Dendritic cell treated with granulocyte-macrophage colony-stimulating factor and Interleukin-4, amounts not matched to agents 40 ng/mL and 50 ng/mL, for 4 days (primary cell): ENCODE results near the gene RBM22.

Source experiments
- H3K27ac Mint-ChIP-seq: one replicate; pipeline ENCODE4 v1.8.0; 2022; ENCODE audit warnings: mild to moderate bottlenecking, mixed read lengths
- H3K27me3 Mint-ChIP-seq: one replicate; pipeline ENCODE4 v1.8.0; 2022; ENCODE audit warnings: mild to moderate bottlenecking, mixed read lengths
- H3K36me3 Mint-ChIP-seq: one replicate; pipeline ENCODE4 v1.8.0; 2022; ENCODE audit warnings: low read depth, mixed read lengths
- H3K4me1 Mint-ChIP-seq: one replicate; pipeline ENCODE4 v1.8.0; 2022; ENCODE audit warnings: low read depth, mixed read lengths
- H3K4me3 Mint-ChIP-seq: one replicate; pipeline ENCODE4 v1.8.0; 2022; ENCODE audit warnings: mild to moderate bottlenecking, moderate library complexity, mixed read lengths
- H3K9me3 Mint-ChIP-seq: one replicate; pipeline ENCODE4 v1.8.0; 2022; ENCODE audit warnings: mixed read lengths
- intact Hi-C: fragments of 100-400 bp; cut with micrococcal nuclease; formaldehyde crosslinking; loops from one replicate; pipeline ENCODE4 v1.15.0; 2022

The RBM22 gene

GRCh38 chr5:150642567-150642927, 58.3 kb downstream of the RBM22 start:
- Mint-ChIP-seq H3K9me3 (no peaks in the 10 kb centered on the region), H3K27ac (no peak overlapping the region), H3K4me1 (peaks cover 44% of the 10 kb centered on the region), H3K4me3 (no peak overlapping the region), H3K36me3 (no peaks in the 10 kb centered on the region), H3K27me3 (peaks cover 14% of the 10 kb centered on the region)
- intact Hi-C loops: no loop called here

- Mint-ChIP-seq H3K36me3 (no peaks in the 10 kb centered on the region), H3K27ac (no peak overlapping the region), H3K4me1 (peaks cover 45% of the 10 kb centered on the region), H3K9me3 (no peaks in the 10 kb centered on the region), H3K4me3 (no peak overlapping the region), H3K27me3 (peaks cover 19% of the 10 kb centered on the region)
- intact Hi-C loops: no loop called here
Observed at GRCh38 chr5:150641824-150642566, 58.9 kb downstream of the RBM22 start.

- Mint-ChIP-seq H3K36me3 (no peaks in the 10 kb centered on the region), H3K4me3 (no peak overlapping the region), H3K27me3 (peaks cover 26% of the 10 kb centered on the region), H3K4me1 (peaks cover 45% of the 10 kb centered on the region), H3K27ac (peak overlapping the region; percentile 31), H3K9me3 (no peaks in the 10 kb centered on the region)
- intact Hi-C loops: no loop called here
Observed at GRCh38 chr5:150641006-150641570, 59.8 kb downstream of the RBM22 start.
